ENCODE measurements around the gene SNAPC3. TPM values are rescaled to one million over a fixed set of nuclear protein-coding genes. Genes with fewer than 3 reads are reported as not detected.
A peak's percentile ranks its signal among the peaks of the same experiment; 100 is the strongest.

The SNAPC3 gene
- total and polyA plus RNA-seq, 5 donors from 2014 or later: 8.1 to 15.3 (median 14.0) TPM

GRCh38 chr9:15403155-15403554 is 19.5 kb upstream of the SNAPC3 start:
- Histone ChIP-seq H3K4me1 (ENCODE audit: control insufficient read depth, insufficient read depth, low read length, poor library complexity, severe bottlenecking) (no peaks in the 10 kb centered on the region), H3K9me3 (ENCODE audit: control insufficient read depth in 2 of 2, low read length in 2 of 2) (peaks cover 0 to 2% of the 10 kb centered on the region in 2 experiments), H3K27me3 (ENCODE audit: control insufficient read depth, insufficient read depth, low read length) (no peaks in the 10 kb centered on the region), H3K4me3 (ENCODE audit: low read depth, low read length) (no peak overlapping the region), H3K27ac (ENCODE audit: insufficient read depth, low read length, poor library complexity, severe bottlenecking) (no peak overlapping the region), H3K36me3 (ENCODE audit: control insufficient read depth, insufficient read depth, low read length) (no peaks in the 10 kb centered on the region)
- Mint-ChIP-seq H3K27me3 (peaks cover 16% of the 10 kb centered on the region), H3K9me3 (peaks cover 0 to 7% (median 0%) of the 10 kb centered on the region in 7 donors), H3K27ac (no peak overlapping the region), H3K4me3 (no peak overlapping the region), H3K36me3 (peaks cover 4% of the 10 kb centered on the region), H3K4me1 (peaks cover 0 to 1% (median 0%) of the 10 kb centered on the region in 4 donors)
- ATAC-seq (ENCODE audit: low read depth in 2 of 2) (no peak), DNase-seq (peak in 2 of 3 donors; percentile 10 to 58)

- peaks cover 0 to 6% (median 0%) of the 10 kb centered on the region in 4 donors for H3K4me1 Mint-ChIP-seq
- no peak overlapping the region for H3K4me3 Mint-ChIP-seq
- peaks cover 0 to 2% of the 10 kb centered on the region in 2 experiments for H3K9me3 ChIP-seq (ENCODE audit: control insufficient read depth in 2 of 2, low read length in 2 of 2)
- H3K9me3 Mint-ChIP-seq: peaks cover 0 to 7% (median 0%) of the 10 kb centered on the region in 7 donors
- H3K27me3 Mint-ChIP-seq: peaks cover 18% of the 10 kb centered on the region
- no peaks in the 10 kb centered on the region for H3K36me3 ChIP-seq (ENCODE audit: control insufficient read depth, insufficient read depth, low read length)
- no peaks in the 10 kb centered on the region for H3K4me1 ChIP-seq (ENCODE audit: control insufficient read depth, insufficient read depth, low read length, poor library complexity, severe bottlenecking)
- ATAC-seq (ENCODE audit: low read depth in 2 of 2): no peak
- no peak overlapping the region for H3K27ac Mint-ChIP-seq
- DNase-seq: no peak
- H3K27ac ChIP-seq (ENCODE audit: insufficient read depth, low read length, poor library complexity, severe bottlenecking): no peak overlapping the region
- H3K4me3 ChIP-seq (ENCODE audit: low read depth, low read length): no peak overlapping the region
- peaks cover 3% of the 10 kb centered on the region for H3K36me3 Mint-ChIP-seq
- no peaks in the 10 kb centered on the region for H3K27me3 ChIP-seq (ENCODE audit: control insufficient read depth, insufficient read depth, low read length)
Measured at GRCh38 chr9:15404171-15404570, 18.5 kb upstream of the SNAPC3 start.

DNA sequence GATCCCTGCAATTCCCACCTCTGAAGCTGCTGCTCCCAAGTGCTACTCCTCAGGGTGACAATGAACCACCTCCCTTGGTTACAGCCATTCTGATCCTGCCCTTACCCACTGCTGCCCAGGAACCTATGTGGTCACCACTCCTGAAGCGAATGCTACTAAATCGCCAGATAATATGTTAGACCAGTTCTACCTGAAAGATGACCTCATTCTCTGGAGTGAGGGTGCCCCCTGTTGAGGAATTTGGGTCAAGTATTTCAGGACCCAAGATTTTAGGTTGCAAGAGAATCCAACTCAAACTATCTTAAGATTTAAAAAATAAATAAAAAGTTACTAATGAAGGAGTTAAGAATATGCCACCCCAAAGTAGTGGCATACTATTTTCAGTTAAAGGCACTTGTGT is 5.8 kb upstream of the SNAPC3 start:
- Histone ChIP-seq H3K27me3 (ENCODE audit: control insufficient read depth, insufficient read depth, low read length) (no peaks in the 10 kb centered on the region), H3K4me3 (ENCODE audit: low read depth, low read length) (no peak overlapping the region), H3K27ac (ENCODE audit: insufficient read depth, low read length, poor library complexity, severe bottlenecking) (no peak overlapping the region), H3K36me3 (ENCODE audit: control insufficient read depth, insufficient read depth, low read length) (no peaks in the 10 kb centered on the region), H3K9me3 (ENCODE audit: control insufficient read depth in 2 of 2, low read length in 2 of 2) (no peaks in the 10 kb centered on the region), H3K4me1 (ENCODE audit: control insufficient read depth, insufficient read depth, low read length, poor library complexity, severe bottlenecking) (no peaks in the 10 kb centered on the region)
- no peak overlapping the region for H3K27ac Mint-ChIP-seq
- H3K4me1 Mint-ChIP-seq: peaks cover 0 to 2% (median 1%) of the 10 kb centered on the region in 4 donors
- H3K36me3 Mint-ChIP-seq: no peaks in the 10 kb centered on the region
- peaks cover 0 to 2% (median 0%) of the 10 kb centered on the region in 7 donors for H3K9me3 Mint-ChIP-seq
- DNase-seq: peak; percentile 24 to 62 (median 44)
- peak; percentile 44 to 57 for ATAC-seq (ENCODE audit: low read depth in 2 of 2)
- H3K4me3 Mint-ChIP-seq: no peak overlapping the region
- H3K27me3 Mint-ChIP-seq: peaks cover 6% of the 10 kb centered on the region

DNA sequence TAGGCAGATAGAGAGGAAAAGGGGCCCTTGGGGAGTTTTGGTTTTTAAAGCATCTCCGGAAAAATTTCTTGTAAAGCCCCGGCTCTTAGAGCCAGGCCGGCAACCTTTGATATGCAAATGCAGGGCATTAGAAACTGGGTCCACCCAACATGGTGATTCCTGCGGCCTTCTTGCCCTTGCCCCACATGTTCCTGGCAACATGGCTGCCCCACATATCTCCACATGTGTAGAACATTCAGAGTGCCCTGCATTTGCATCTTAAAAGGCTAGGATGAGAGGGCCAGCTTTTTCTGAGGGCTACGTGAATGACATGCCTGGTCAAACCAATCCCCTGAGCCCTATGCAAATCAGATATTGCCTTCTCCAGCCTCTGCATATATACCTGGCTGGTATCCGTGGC is 5.0 kb upstream of the SNAPC3 start:
- no peak overlapping the region for H3K4me3 ChIP-seq (ENCODE audit: low read depth, low read length)
- Mint-ChIP-seq H3K27ac (no peak overlapping the region), H3K4me3 (no peak overlapping the region), H3K4me1 (peaks cover 4 to 7% (median 6%) of the 10 kb centered on the region in 4 donors), H3K9me3 (peaks cover 0 to 2% (median 0%) of the 10 kb centered on the region in 7 donors), H3K27me3 (peaks cover 6% of the 10 kb centered on the region), H3K36me3 (no peaks in the 10 kb centered on the region)
- H3K27ac ChIP-seq (ENCODE audit: insufficient read depth, low read length, poor library complexity, severe bottlenecking): no peak overlapping the region
- H3K4me1 ChIP-seq (ENCODE audit: control insufficient read depth, insufficient read depth, low read length, poor library complexity, severe bottlenecking): no peaks in the 10 kb centered on the region
- DNase-seq (no peak), ATAC-seq (ENCODE audit: low read depth in 2 of 2) (no peak)
- no peaks in the 10 kb centered on the region for H3K9me3 ChIP-seq (ENCODE audit: control insufficient read depth in 2 of 2, low read length in 2 of 2)
- no peaks in the 10 kb centered on the region for H3K27me3 ChIP-seq (ENCODE audit: control insufficient read depth, insufficient read depth, low read length)
- no peaks in the 10 kb centered on the region for H3K36me3 ChIP-seq (ENCODE audit: control insufficient read depth, insufficient read depth, low read length)

DNA sequence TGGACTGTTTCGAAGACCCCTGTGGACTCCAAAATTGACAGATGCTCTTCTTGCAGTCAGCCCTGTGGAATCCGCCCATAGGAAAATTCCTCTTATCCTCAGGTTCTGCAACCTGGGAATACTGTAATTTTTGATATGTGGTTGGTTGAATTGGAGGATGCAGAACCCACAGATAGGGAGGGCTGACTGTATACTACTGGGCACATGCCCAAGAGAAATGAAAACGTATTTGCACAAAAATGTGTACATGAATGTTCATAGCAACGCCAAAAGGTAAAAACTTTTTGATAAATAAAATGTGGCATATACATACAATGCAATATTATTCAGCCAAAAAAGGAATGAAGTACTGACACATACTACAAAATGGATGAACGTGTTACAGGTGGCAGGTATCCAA is 1.9 kb upstream of the SNAPC3 start:
- Histone ChIP-seq H3K4me1 (ENCODE audit: control insufficient read depth, insufficient read depth, low read length, poor library complexity, severe bottlenecking) (peaks cover 28% of the 10 kb centered on the region), H3K27ac (ENCODE audit: insufficient read depth, low read length, poor library complexity, severe bottlenecking) (no peak overlapping the region), H3K36me3 (ENCODE audit: control insufficient read depth, insufficient read depth, low read length) (peaks cover 9% of the 10 kb centered on the region), H3K4me3 (ENCODE audit: low read depth, low read length) (no peak overlapping the region), H3K27me3 (ENCODE audit: control insufficient read depth, insufficient read depth, low read length) (no peaks in the 10 kb centered on the region), H3K9me3 (ENCODE audit: control insufficient read depth in 2 of 2, low read length in 2 of 2) (no peaks in the 10 kb centered on the region)
- Mint-ChIP-seq H3K27me3 (peaks cover 6% of the 10 kb centered on the region), H3K4me1 (peaks cover 20 to 30% (median 24%) of the 10 kb centered on the region in 4 donors), H3K27ac (no peak overlapping the region), H3K9me3 (peaks cover 0 to 2% (median 0%) of the 10 kb centered on the region in 7 donors), H3K4me3 (peak overlapping the region in 3 of 4 donors; percentile 39 to 68 (median 66)), H3K36me3 (peaks cover 6% of the 10 kb centered on the region)
- no peak for DNase-seq
- ATAC-seq (ENCODE audit: low read depth in 2 of 2): no peak

GRCh38 chr9:15421532-15421931 is 1.1 kb upstream of the SNAPC3 start:
- Mint-ChIP-seq H3K9me3 (peaks cover 0 to 2% (median 0%) of the 10 kb centered on the region in 7 donors), H3K4me1 (peaks cover 26 to 37% (median 30%) of the 10 kb centered on the region in 4 donors), H3K36me3 (peaks cover 12% of the 10 kb centered on the region), H3K4me3 (peak overlapping the region; percentile 93 to 98 (median 95)), H3K27ac (peak overlapping the region in 1 of 3 donors; percentile 95), H3K27me3 (peaks cover 6% of the 10 kb centered on the region)
- H3K36me3 ChIP-seq (ENCODE audit: control insufficient read depth, insufficient read depth, low read length): peaks cover 13% of the 10 kb centered on the region
- H3K27me3 ChIP-seq (ENCODE audit: control insufficient read depth, insufficient read depth, low read length): no peaks in the 10 kb centered on the region
- H3K27ac ChIP-seq (ENCODE audit: insufficient read depth, low read length, poor library complexity, severe bottlenecking): no peak overlapping the region
- no peaks in the 10 kb centered on the region for H3K9me3 ChIP-seq (ENCODE audit: control insufficient read depth in 2 of 2, low read length in 2 of 2)
- no peak overlapping the region for H3K4me3 ChIP-seq (ENCODE audit: low read depth, low read length)
- H3K4me1 ChIP-seq (ENCODE audit: control insufficient read depth, insufficient read depth, low read length, poor library complexity, severe bottlenecking): peaks cover 35% of the 10 kb centered on the region
- ATAC-seq (ENCODE audit: low read depth in 2 of 2) (no peak), DNase-seq (no peak)

GRCh38 chr9:15421990-15422371 is 695 bp upstream of the SNAPC3 start:
- Mint-ChIP-seq H3K4me3 (peak overlapping the region; percentile 93 to 98 (median 95)), H3K9me3 (peaks cover 0 to 2% (median 0%) of the 10 kb centered on the region in 7 donors), H3K36me3 (peaks cover 13% of the 10 kb centered on the region), H3K27ac (peak overlapping the region; percentile 94 to 95 (median 95)), H3K27me3 (peaks cover 6% of the 10 kb centered on the region), H3K4me1 (peaks cover 26 to 40% (median 33%) of the 10 kb centered on the region in 4 donors)
- ATAC-seq (ENCODE audit: low read depth in 2 of 2) (no peak), DNase-seq (no peak)
- Histone ChIP-seq H3K27ac (ENCODE audit: insufficient read depth, low read length, poor library complexity, severe bottlenecking) (peak overlapping the region; percentile 78), H3K4me3 (ENCODE audit: low read depth, low read length) (peak overlapping the region; percentile 67), H3K9me3 (ENCODE audit: control insufficient read depth in 2 of 2, low read length in 2 of 2) (no peaks in the 10 kb centered on the region), H3K27me3 (ENCODE audit: control insufficient read depth, insufficient read depth, low read length) (no peaks in the 10 kb centered on the region), H3K36me3 (ENCODE audit: control insufficient read depth, insufficient read depth, low read length) (peaks cover 16% of the 10 kb centered on the region), H3K4me1 (ENCODE audit: control insufficient read depth, insufficient read depth, low read length, poor library complexity, severe bottlenecking) (peaks cover 39% of the 10 kb centered on the region)
